A549 treated with GW870086 at 1 μM for 4 hours (cell line): Measurements from ENCODE around the gene DENND4B. TPM values are rescaled to one million over a fixed set of nuclear protein-coding genes. Genes with fewer than 3 reads are reported as not detected.

Experiments used
- total RNA-seq: library from RNA; stranded (reverse); fragments of 200-300 nt; extraction: Qiagen RNA extraction; gene quantifications from 5 replicates; pipeline ENCODE4 v1.2.3, GENCODE V29; 2022; ENCODE audit warnings: low read depth

Gene DENND4B
- 25.8 to 35.7 TPM (median 32.4 TPM) in 5 replicates for total RNA-seq

GRCh38 chr1:153946622-153947241 lies at the start of gene DENND4B:
TSS of gene DENND4B (minus strand) at chr1:153946718. CDS start at chr1:153944374, 2,344 bp downstream.

GRCh38 chr1:153990468-153991150 lies 44.1 kb upstream of the DENND4B start, which contains the start of gene RPS27:
TSS of gene RPS27 (plus strand) at chr1:153990762. CDS start at chr1:153990797, 35 bp downstream.

GRCh38 chr1:153985941-153986761 lies 39.6 kb upstream of the DENND4B start, which contains the start of gene RAB13:
TSS of gene RAB13 (minus strand) at chr1:153986339. CDS start at chr1:153986236, 103 bp downstream.

GRCh38 chr1:153977250-153978240 lies 31.0 kb upstream of the DENND4B start, which contains the start of gene JTB:
TSS of gene JTB (minus strand) at chr1:153977674. CDS start at chr1:153977252, 422 bp downstream.

GRCh38 chr1:153967107-153967999 lies 20.8 kb upstream of the DENND4B start, which contains the start of gene CREB3L4:
TSS of gene CREB3L4 (plus strand) at chr1:153967902. CDS start at chr1:153968526, 624 bp downstream.

GRCh38 chr1:153963030-153963849 lies 16.7 kb upstream of the DENND4B start, which contains the start of gene SLC39A1:
TSS of gene SLC39A1 (minus strand) at chr1:153963537. CDS start at chr1:153962715, 822 bp downstream.

GRCh38 chr1:153958111-153958960 lies 11.8 kb upstream of the DENND4B start, which contains the start of gene CRTC2:
TSS of gene CRTC2 (minus strand) at chr1:153958612. CDS start at chr1:153958497, 115 bp downstream.

GRCh38 chr1:153922972-153923925 lies 23.3 kb downstream of the DENND4B start, which contains the start of gene GATAD2B:
TSS of gene GATAD2B (minus strand) at chr1:153922972. CDS start at chr1:153828347, 94,625 bp downstream.

Other genes with a start within 250 kb of the DENND4B start
- 16.1 to 20.1 TPM (median 18.6 TPM) in 5 replicates for gene INTS3, start 218.7 kb downstream of the DENND4B start, total RNA-seq
- 0.91 to 2.4 TPM (median 1.6 TPM) in 5 replicates for gene SLC27A3, start 171.3 kb downstream of the DENND4B start, total RNA-seq
- 6.4 to 14.8 TPM (median 9.0 TPM) in 5 replicates for gene GATAD2B, start 23.7 kb downstream of the DENND4B start, total RNA-seq
- gene CRTC2, start 11.9 kb upstream of the DENND4B start, total RNA-seq, result 30.1 to 40.4 TPM (median 37.5 TPM) in 5 replicates
- gene SLC39A1, start 16.8 kb upstream of the DENND4B start, total RNA-seq, result 151 to 164 TPM (median 162 TPM) in 5 replicates
- 7.2 to 9.5 TPM (median 9.4 TPM) in 5 replicates for gene CREB3L4, start 21.2 kb upstream of the DENND4B start, total RNA-seq
- gene JTB, start 31.0 kb upstream of the DENND4B start, total RNA-seq, result 120 to 164 TPM (median 155 TPM) in 5 replicates
- gene RAB13, start 39.6 kb upstream of the DENND4B start, total RNA-seq, result 126 to 141 TPM (median 136 TPM) in 5 replicates
- 4,264 to 8,287 TPM (median 4,398 TPM) in 5 replicates for gene RPS27, start 44.0 kb upstream of the DENND4B start, total RNA-seq
- 0.02 TPM in 1 of 5 replicates, not detected in the others for gene NUP210L, start 208.4 kb upstream of the DENND4B start, total RNA-seq
- 456 to 556 TPM (median 481 TPM) in 5 replicates for gene TPM3, start 245.4 kb upstream of the DENND4B start, total RNA-seq